CD14-positive monocyte (primary cell): Measurements from ENCODE around the gene ARHGAP10. TPM values are rescaled to one million over a fixed set of nuclear protein-coding genes. Genes with fewer than 3 reads are reported as not detected.

Source experiments
- DNase-seq, 3 donors: peaks; one replicate each; pipeline ENCODE4 v3.0.0-alpha.2; 2011 to 2022
- H2AFZ ChIP-seq: 2 replicates; pipeline ENCODE4 v1.6.0; 2012; ENCODE audit warnings: mild to moderate bottlenecking, low read depth, low read length, inconsistent platforms; ENCODE audit not compliant: insufficient read depth, poor library complexity, severe bottlenecking
- H3K27ac ChIP-seq, 2 donors: 1 replicate in 1 of 2; 2 replicates in 1 of 2; pipeline ENCODE4 v1.5.1; 2012 to 2013; ENCODE audit warnings: low read length in 2 of 2, control low read depth in 1 of 2, inconsistent platforms in 1 of 2, low read depth in 1 of 2, mild to moderate bottlenecking in 1 of 2
- H3K27me3 ChIP-seq, 2 donors: one replicate each; pipeline versions ENCODE4 v1.6.0 to v1.6.1; 2011 to 2013; ENCODE audit warnings: low read length in 2 of 2; ENCODE audit not compliant: control insufficient read depth in 2 of 2, insufficient read depth in 2 of 2
- H3K36me3 ChIP-seq, 2 donors: replicated peaks in 1 of 2; 1 replicate in 1 of 2; 2 replicates in 1 of 2; pipeline versions ENCODE4 v1.5.1 to v1.6.1; 2012 to 2013; ENCODE audit warnings: low read length in 2 of 2, control low read depth in 1 of 2, inconsistent platforms in 1 of 2, mild to moderate bottlenecking in 1 of 2; ENCODE audit not compliant: insufficient read depth in 2 of 2, control insufficient read depth in 1 of 2
- H3K4me1 ChIP-seq, 2 donors: 1 replicate in 1 of 2; 2 replicates in 1 of 2; pipeline versions ENCODE4 v1.5.1 to v1.6.1; 2012 to 2013; ENCODE audit warnings: low read length in 2 of 2, control low read depth in 1 of 2, inconsistent platforms in 1 of 2, mild to moderate bottlenecking in 1 of 2, moderate library complexity in 1 of 2; ENCODE audit not compliant: insufficient read depth in 2 of 2, control insufficient read depth in 1 of 2
- H3K4me2 ChIP-seq: replicated peaks from 2 replicates; pipeline ENCODE3; 2012; ENCODE audit warnings: low read length, moderate library complexity, mild to moderate bottlenecking; ENCODE audit not compliant: poor library complexity, severe bottlenecking; ENCODE audit errors: extremely low read depth
- H3K4me3 ChIP-seq, 3 experiments: fragments of 200-600 bp in 1 of 3; sonication (generic) in 1 of 3; replicated peaks in 1 of 3; 1 replicate in 2 of 3; 2 replicates in 1 of 3; pipeline ENCODE4 v1.5.1; 2011 to 2013; ENCODE audit warnings: low read length in 3 of 3, mild to moderate bottlenecking in 3 of 3, control low read depth in 2 of 3, low read depth in 2 of 3, inconsistent platforms in 1 of 3, moderate library complexity in 1 of 3
- H3K79me2 ChIP-seq: 2 replicates; pipeline ENCODE4 v1.6.0; 2012; ENCODE audit warnings: mild to moderate bottlenecking, control low read depth, inconsistent platforms, low read length, moderate library complexity; ENCODE audit not compliant: insufficient read depth
- H3K9ac ChIP-seq: 2 replicates; pipeline ENCODE4 v1.6.0; 2017; ENCODE audit warnings: low read length, mild to moderate bottlenecking; ENCODE audit not compliant: insufficient read depth, poor library complexity, severe bottlenecking
- H3K9me3 ChIP-seq, 2 donors: replicated peaks in 1 of 2; 1 replicate in 1 of 2; 2 replicates in 1 of 2; pipeline versions ENCODE4 v1.5.1 to v1.6.1; 2012 to 2013; ENCODE audit warnings: low read length in 2 of 2, control low read depth in 1 of 2; ENCODE audit not compliant: control insufficient read depth in 1 of 2, insufficient read depth in 1 of 2
- H4K20me1 ChIP-seq: 2 replicates; pipeline ENCODE4 v1.6.0; 2012; ENCODE audit warnings: mild to moderate bottlenecking, low read length, control low read depth, moderate library complexity; ENCODE audit not compliant: insufficient read depth
- H3K27ac Mint-ChIP-seq, 7 donors: one replicate each; pipeline ENCODE4 v1.8.0; 2020; ENCODE audit warnings: mild to moderate bottlenecking in 7 of 7, mixed read lengths in 7 of 7, moderate library complexity in 6 of 7, inconsistent platforms in 2 of 7
- H3K27me3 Mint-ChIP-seq, 3 donors: one replicate each; pipeline ENCODE4 v1.8.0; 2021 to 2022; ENCODE audit warnings: low read depth in 3 of 3, mild to moderate bottlenecking in 3 of 3, mixed read lengths in 3 of 3, moderate library complexity in 3 of 3, inconsistent platforms in 1 of 3
- H3K36me3 Mint-ChIP-seq, 2 donors: one replicate each; pipeline ENCODE4 v1.8.0; 2020; ENCODE audit warnings: mixed read lengths in 2 of 2, inconsistent platforms in 1 of 2, mild to moderate bottlenecking in 1 of 2
- H3K4me1 Mint-ChIP-seq: one replicate; pipeline ENCODE4 v1.8.0; 2020; ENCODE audit warnings: mild to moderate bottlenecking, mixed read lengths
- H3K4me3 Mint-ChIP-seq, 2 donors: one replicate each; pipeline ENCODE4 v1.8.0; 2020; ENCODE audit warnings: mild to moderate bottlenecking in 2 of 2, mixed read lengths in 2 of 2, moderate library complexity in 1 of 2
- H3K9me3 Mint-ChIP-seq, 7 donors: one replicate each; pipeline ENCODE4 v1.8.0; 2020 to 2022; ENCODE audit warnings: mixed read lengths in 7 of 7, mild to moderate bottlenecking in 6 of 7, moderate library complexity in 6 of 7, inconsistent platforms in 2 of 7
- CTCF ChIP-seq: fragments of 200-600 bp; IDR thresholded peaks from one replicate; pipeline ENCODE4 v1.8.0; 2022; ENCODE audit warnings: antibody characterized with exemption, mild to moderate bottlenecking
- WGBS: methylation state at CpG from one replicate; pipeline ENCODE4 v1.1.5; 2013; ENCODE audit warnings: missing lambda C conversion rate; ENCODE audit not compliant: insufficient coverage; 5-methylcytosine and 5-hydroxymethylcytosine counted together
- intact Hi-C, 2 donors: fragments of 100-400 bp; cut with micrococcal nuclease; formaldehyde crosslinking; loops; one replicate each; pipeline versions ENCODE4 v1.15.0 to v1.15.1; 2023
- polyA plus RNA-seq, 3 donors: library from polyadenylated mRNA; depleted of rRNA in 1 of 3; unstranded in 2 of 3; stranded (reverse) in 1 of 3; fragments of 300-500 nt in 2 of 3; fragments of >200 nt in 1 of 3; fragmentation: Illumina TruSeq in 2 of 3; gene quantifications; 1 replicate in 2 of 3; 2 replicates in 1 of 3; pipeline ENCODE4 v1.2.3, GENCODE V29; 2012 to 2021

ARHGAP10 gene
- polyA plus RNA-seq, 3 donors: 1.7 to 4.3 (median 3.0) TPM

DNA sequence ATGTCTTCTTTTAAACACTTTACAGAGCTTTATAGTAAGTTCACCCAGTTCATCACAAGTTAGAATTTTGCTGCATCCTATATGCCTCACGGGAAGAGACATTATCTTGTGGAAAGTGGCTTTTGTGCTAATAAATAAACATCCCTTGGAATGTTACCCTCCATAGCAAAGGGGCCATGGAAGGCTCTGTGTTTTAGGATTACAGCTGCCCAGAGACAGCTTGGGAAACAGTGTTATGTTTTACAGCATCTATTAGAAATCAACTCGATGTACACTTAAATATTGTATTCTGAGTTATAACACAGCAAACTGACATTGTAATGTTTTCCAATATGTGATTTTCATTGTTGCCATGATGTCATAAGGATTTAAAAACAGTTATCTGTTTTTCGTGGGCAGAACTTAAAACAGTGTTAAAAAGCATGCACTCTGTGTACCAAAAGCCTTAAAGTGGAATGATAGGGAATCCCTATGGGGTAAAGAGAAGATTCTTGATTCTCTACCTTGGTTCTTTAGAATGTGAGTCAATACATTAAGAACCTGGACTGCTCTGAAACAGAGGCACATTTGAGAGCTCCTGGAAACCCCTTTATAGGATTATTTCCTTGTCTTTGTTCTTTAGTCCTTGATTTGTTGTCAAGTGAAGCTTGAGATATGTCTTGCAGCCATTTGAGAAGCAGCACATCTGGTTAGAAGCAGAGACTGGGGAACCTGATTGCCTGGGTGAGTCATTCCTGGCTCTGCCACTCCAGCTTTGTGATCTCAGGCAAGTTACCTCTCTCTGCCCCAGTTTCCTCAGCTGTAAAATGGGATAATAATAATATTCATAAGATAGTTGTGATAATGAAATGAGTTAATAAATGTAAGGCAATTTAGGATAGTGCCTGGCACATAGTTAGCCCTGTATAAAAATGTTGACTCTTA is 41.6 kb downstream of the ARHGAP10 start:
- no peak overlapping the region for H3K4me2 ChIP-seq
- H3K79me2 ChIP-seq: no peaks in the 10 kb centered on the region
- TF ChIP-seq CTCF: no peak

GRCh38 chr4:147776716-147777115 is 44.8 kb downstream of the ARHGAP10 start:
- intact Hi-C loops: loop anchor here in 1 of 2 donors (5.0 kb wide), 1 partner anchor 44 kb away; the partner anchor contains the start of gene ARHGAP10
- H3K36me3 Mint-ChIP-seq: peaks cover 1 to 2% of the 10 kb centered on the region in 2 donors
- H3K27ac Mint-ChIP-seq: no peak overlapping the region
- Histone ChIP-seq H3K4me3 (no peak overlapping the region), H3K9ac (no peak overlapping the region), H3K27me3 (no peaks in the 10 kb centered on the region), H3K27ac (no peak overlapping the region), H3K4me2 (no peak overlapping the region), H3K79me2 (no peaks in the 10 kb centered on the region), H2AFZ (no peak overlapping the region), H3K4me1 (peaks cover 21 to 22% of the 10 kb centered on the region in 2 donors), H3K9me3 (no peaks in the 10 kb centered on the region), H4K20me1 (no peaks in the 10 kb centered on the region), H3K36me3 (no peaks in the 10 kb centered on the region)
- peaks cover 0 to 3% (median 0%) of the 10 kb centered on the region in 3 donors for H3K27me3 Mint-ChIP-seq
- peaks cover 22% of the 10 kb centered on the region for H3K4me1 Mint-ChIP-seq
- no peak for DNase-seq
- TF ChIP-seq CTCF: no peak
- H3K9me3 Mint-ChIP-seq: peaks cover 0 to 1% (median 0%) of the 10 kb centered on the region in 7 donors
- H3K4me3 Mint-ChIP-seq: no peak overlapping the region
- 100% methylated on average over 8 of the region's 10 CpGs for WGBS

More for the DNA sequence above, 41.6 kb downstream of the ARHGAP10 start:
- Histone ChIP-seq H3K36me3 (no peaks in the 10 kb centered on the region), H3K27ac (no peak overlapping the region), H3K9me3 (no peaks in the 10 kb centered on the region), H3K27me3 (no peaks in the 10 kb centered on the region), H3K4me3 (no peak overlapping the region), H2AFZ (no peak overlapping the region), H3K9ac (no peak overlapping the region), H3K4me1 (no peaks in the 10 kb centered on the region), H4K20me1 (no peaks in the 10 kb centered on the region)
- Mint-ChIP-seq H3K27ac (no peak overlapping the region), H3K4me1 (peaks cover 2% of the 10 kb centered on the region), H3K36me3 (peaks cover 1 to 2% of the 10 kb centered on the region in 2 donors), H3K9me3 (no peaks in the 10 kb centered on the region), H3K27me3 (no peaks in the 10 kb centered on the region), H3K4me3 (no peak overlapping the region)
- intact Hi-C loops: no loop called here
- no peak for DNase-seq
- WGBS: no CpG with 5 or more reads among the region's 3 CpGs
